HUES6 (cell line): ENCODE data around the gene RBM18.

ENCODE experiments used
- H3K27ac ChIP-seq: 2 replicates; pipeline ENCODE4 v1.7.0; 2013; ENCODE audit warnings: low read depth, mild to moderate bottlenecking, low read length, inconsistent platforms
- H3K27me3 ChIP-seq: 2 replicates; pipeline ENCODE4 v1.6.1; 2013; ENCODE audit warnings: low read length; ENCODE audit not compliant: control insufficient read depth, insufficient read depth
- H3K36me3 ChIP-seq: 2 replicates; pipeline ENCODE4 v1.6.1; 2013; ENCODE audit warnings: low read length; ENCODE audit not compliant: control insufficient read depth, insufficient read depth
- H3K4me1 ChIP-seq: 2 replicates; pipeline ENCODE4 v1.6.1; 2013; ENCODE audit warnings: low read length; ENCODE audit not compliant: control insufficient read depth, insufficient read depth
- H3K4me3 ChIP-seq: 2 replicates; pipeline ENCODE4 v1.5.1; 2013; ENCODE audit warnings: low read depth, low read length
- H3K9ac ChIP-seq: one replicate; pipeline ENCODE4 v1.6.1; 2013; ENCODE audit warnings: mild to moderate bottlenecking, low read length
- H3K9me3 ChIP-seq: 2 replicates; pipeline ENCODE4 v1.6.1; 2013; ENCODE audit warnings: low read depth, low read length; ENCODE audit not compliant: control insufficient read depth, insufficient read depth

Gene RBM18

GRCh38 chr9:122220673-122221182 is 43.9 kb downstream of the RBM18 start:
- Histone ChIP-seq H3K27ac (no peak overlapping the region), H3K9ac (no peak overlapping the region), H3K36me3 (no peaks in the 10 kb centered on the region), H3K9me3 (no peaks in the 10 kb centered on the region), H3K4me3 (peak overlapping the region; percentile 61), H3K4me1 (peaks cover 37% of the 10 kb centered on the region), H3K27me3 (peaks cover 100% of the 10 kb centered on the region)

GRCh38 chr9:122219856-122220672 is 44.6 kb downstream of the RBM18 start:
- H3K4me3 ChIP-seq, result peak overlapping the region; percentile 61
- H3K9me3 ChIP-seq, result no peaks in the 10 kb centered on the region
- H3K27ac ChIP-seq, result no peak overlapping the region
- no peak overlapping the region for H3K9ac ChIP-seq
- no peaks in the 10 kb centered on the region for H3K36me3 ChIP-seq
- peaks cover 100% of the 10 kb centered on the region for H3K27me3 ChIP-seq
- peaks cover 37% of the 10 kb centered on the region for H3K4me1 ChIP-seq

DNA sequence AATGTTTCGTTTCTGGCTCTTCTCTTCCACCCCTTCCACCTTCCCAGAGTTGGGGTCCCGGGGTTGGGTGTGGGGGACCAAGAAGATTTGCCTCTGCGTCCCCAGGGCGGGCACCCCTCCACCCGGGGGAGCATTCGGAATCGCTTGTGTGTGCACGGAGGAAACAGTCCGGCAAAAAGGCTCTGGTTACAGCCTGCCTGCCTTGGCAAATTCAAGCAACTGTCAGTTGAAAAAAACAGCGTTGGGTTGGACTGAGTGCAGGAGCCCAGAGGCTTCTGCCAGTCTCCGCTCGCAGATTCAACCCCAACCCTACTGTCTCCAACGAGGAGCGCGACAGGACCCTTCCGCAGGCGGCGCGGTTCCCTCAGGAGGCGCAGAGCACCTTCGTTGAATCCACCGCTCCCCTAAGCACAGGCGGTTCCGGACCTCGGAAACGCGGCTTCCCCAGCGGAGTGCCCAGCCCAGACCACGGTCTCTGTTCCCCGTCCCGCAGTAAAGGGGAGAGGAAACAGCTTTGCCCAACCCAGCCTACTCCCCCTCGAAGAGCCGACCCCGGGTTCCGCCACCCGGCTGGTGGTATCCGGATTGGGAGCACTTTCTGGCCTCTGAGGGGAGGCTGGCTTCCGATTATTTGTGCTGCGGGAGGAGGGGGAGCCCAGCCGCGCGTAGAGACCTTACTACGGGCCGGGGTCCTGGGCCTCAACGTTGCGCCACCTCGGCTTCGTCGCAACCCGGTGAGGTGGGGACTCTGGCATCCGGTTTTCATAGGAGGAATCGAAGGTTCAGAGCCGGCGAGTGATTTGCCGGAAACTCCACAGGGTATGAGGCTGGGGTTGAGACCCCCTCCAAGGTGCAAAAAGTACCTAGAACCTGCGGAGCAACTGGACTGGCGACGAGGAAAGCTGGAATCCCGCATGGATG is 45.4 kb downstream of the RBM18 start:
- H3K9ac ChIP-seq, result no peak overlapping the region
- H3K4me1 ChIP-seq, result peaks cover 40% of the 10 kb centered on the region
- H3K36me3 ChIP-seq, result no peaks in the 10 kb centered on the region
- peak overlapping the region; percentile 61 for H3K4me3 ChIP-seq
- no peak overlapping the region for H3K27ac ChIP-seq
- no peaks in the 10 kb centered on the region for H3K9me3 ChIP-seq
- H3K27me3 ChIP-seq, result peaks cover 100% of the 10 kb centered on the region

DNA sequence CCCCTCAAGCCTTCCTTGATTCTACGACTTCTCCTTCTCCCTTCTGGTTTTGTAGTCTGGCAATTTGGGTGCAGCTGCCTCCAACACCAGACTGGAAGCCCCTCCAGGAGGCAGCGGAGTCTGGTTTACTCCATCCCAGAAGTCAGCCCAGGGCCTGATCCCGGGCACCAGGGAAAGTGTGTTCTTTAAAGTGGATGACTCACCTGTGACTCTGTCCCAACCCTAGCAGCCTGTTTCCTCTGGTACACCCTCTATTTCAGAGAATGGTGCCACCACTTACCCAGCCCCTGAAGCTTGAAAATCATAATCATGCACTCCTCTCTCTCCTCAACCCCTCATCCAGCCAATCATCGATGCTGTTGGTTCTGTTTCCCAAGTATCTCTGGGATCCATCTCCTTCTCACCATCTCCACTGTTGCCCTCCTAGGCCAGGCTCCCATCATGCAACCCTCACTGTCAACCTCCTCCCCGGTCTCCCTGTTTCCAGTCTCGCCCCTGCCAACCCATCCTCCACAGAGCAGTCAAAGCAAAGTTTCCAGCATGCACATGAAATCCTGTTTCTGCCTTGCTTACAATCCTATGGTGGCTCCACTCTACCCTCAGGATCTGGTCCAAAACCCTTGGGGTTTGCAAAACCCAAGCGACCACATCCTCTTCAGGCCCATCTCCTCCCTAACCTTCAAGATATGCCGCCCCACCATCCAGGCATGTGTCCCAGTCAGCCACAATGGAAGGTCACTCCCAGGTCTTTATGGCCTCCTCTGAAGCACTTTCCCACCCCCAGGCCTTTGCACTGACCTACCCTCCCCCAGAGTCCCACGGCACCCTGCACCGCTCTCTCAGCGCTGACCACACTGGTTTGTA is 46.3 kb downstream of the RBM18 start:
- H3K27ac ChIP-seq, result no peak overlapping the region
- no peaks in the 10 kb centered on the region for H3K9me3 ChIP-seq
- H3K9ac ChIP-seq, result no peak overlapping the region
- H3K36me3 ChIP-seq, result no peaks in the 10 kb centered on the region
- peaks cover 40% of the 10 kb centered on the region for H3K4me1 ChIP-seq
- H3K4me3 ChIP-seq, result peak overlapping the region; percentile 61
- H3K27me3 ChIP-seq, result peaks cover 99% of the 10 kb centered on the region

DNA sequence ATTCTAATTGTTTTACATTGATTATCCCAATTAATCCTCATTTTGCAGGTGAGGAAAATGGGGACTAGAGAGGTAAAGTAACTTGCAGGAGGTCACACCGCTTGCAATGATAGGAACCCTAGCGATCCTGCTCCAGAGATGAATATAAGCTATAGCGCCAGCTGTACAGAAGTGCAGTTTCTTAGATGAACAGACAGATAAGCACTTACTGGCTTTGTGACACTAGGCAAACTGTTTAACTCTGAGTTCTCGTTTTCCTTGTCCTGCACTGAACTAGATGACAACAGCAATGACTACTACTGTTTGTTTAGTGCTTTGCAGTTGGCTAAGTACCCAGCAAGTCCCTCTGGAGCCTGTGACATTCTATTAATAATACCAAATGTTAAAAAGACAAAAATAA is 47.0 kb downstream of the RBM18 start:
- Histone ChIP-seq H3K9ac (no peak overlapping the region), H3K27me3 (peaks cover 99% of the 10 kb centered on the region), H3K4me1 (peaks cover 40% of the 10 kb centered on the region), H3K27ac (no peak overlapping the region), H3K36me3 (no peaks in the 10 kb centered on the region), H3K9me3 (no peaks in the 10 kb centered on the region), H3K4me3 (no peak overlapping the region)

- Histone ChIP-seq H3K4me3 (0 out of 2 replicates have a peak overlapping the region, but pooled peaks have one; percentile 5), H3K4me1 (peaks cover 38% of the 10 kb centered on the region), H3K36me3 (no peaks in the 10 kb centered on the region), H3K9ac (no peak overlapping the region), H3K27me3 (peaks cover 99% of the 10 kb centered on the region), H3K9me3 (no peaks in the 10 kb centered on the region), H3K27ac (no peak overlapping the region)
Measured at GRCh38 chr9:122216798-122217418, 47.7 kb downstream of the RBM18 start.

DNA sequence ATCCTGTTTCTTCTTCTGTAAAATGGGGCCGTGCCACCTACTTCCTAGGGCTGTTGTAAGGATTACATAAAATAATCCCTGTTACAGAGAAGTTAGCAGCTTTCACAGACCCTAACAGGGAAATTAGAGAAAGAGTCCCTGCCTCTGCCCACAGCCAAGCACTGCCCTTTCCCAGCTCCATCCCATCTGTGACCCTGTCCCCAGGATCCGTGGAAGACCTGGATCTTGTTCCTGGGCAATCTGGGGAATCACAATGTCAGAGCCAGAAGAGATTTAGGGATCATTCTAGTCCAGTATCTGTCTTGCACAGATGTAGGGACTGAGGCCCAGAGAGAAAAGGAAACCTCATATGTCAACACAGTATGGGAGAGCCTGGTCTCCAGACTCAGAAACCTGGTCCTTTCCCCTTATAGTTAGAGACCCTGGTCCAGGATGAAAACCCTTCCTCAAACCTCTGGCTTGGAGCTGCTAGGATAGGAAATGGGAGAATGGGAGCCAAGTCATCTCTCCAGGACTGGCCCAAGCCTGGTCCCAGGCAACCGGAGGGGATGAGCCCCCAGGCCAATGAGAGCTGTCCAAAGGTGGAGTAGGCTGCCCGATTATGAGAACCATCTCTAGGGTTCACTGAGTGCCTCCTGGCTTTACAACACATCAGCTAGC is 48.4 kb downstream of the RBM18 start:
- peaks cover 99% of the 10 kb centered on the region for H3K27me3 ChIP-seq
- H3K27ac ChIP-seq, result no peak overlapping the region
- no peaks in the 10 kb centered on the region for H3K9me3 ChIP-seq
- no peak overlapping the region for H3K9ac ChIP-seq
- no peak overlapping the region for H3K4me3 ChIP-seq
- peaks cover 32% of the 10 kb centered on the region for H3K4me1 ChIP-seq
- no peaks in the 10 kb centered on the region for H3K36me3 ChIP-seq

- Histone ChIP-seq H3K9me3 (no peaks in the 10 kb centered on the region), H3K9ac (no peak overlapping the region), H3K36me3 (no peaks in the 10 kb centered on the region), H3K27me3 (peaks cover 98% of the 10 kb centered on the region), H3K4me3 (no peak overlapping the region), H3K27ac (no peak overlapping the region), H3K4me1 (peaks cover 27% of the 10 kb centered on the region)
Measured at GRCh38 chr9:122215663-122216062, 49.0 kb downstream of the RBM18 start.

GRCh38 chr9:122214507-122214906 is 50.1 kb downstream of the RBM18 start:
- no peak overlapping the region for H3K27ac ChIP-seq
- peaks cover 16% of the 10 kb centered on the region; the same call in 1 of the 2 replicates for H3K4me1 ChIP-seq
- peaks cover 91% of the 10 kb centered on the region for H3K27me3 ChIP-seq
- no peaks in the 10 kb centered on the region for H3K9me3 ChIP-seq
- H3K4me3 ChIP-seq, result peak overlapping the region; percentile 58
- no peak overlapping the region for H3K9ac ChIP-seq
- H3K36me3 ChIP-seq, result no peaks in the 10 kb centered on the region
